A549 (cell line): Measurements from ENCODE around the gene BLCAP. TPM values are rescaled to one million over a fixed set of nuclear protein-coding genes. Genes with fewer than 3 reads are reported as not detected.

ENCODE experiments used
- ATAC-seq, 2 experiments: fragments of 200-7000 bp in 1 of 2; fragments of >200 bp in 1 of 2; cut with Nextera tagmentation in 1 of 2; cut with Tn5 transposase in 1 of 2; 3 replicates each; pipeline versions ENCODE4 v1.8.0 to v1.9.1; 2018 to 2020; ENCODE audit warnings: mild to moderate bottlenecking in 1 of 2, moderate library complexity in 1 of 2
- CTCF ChIA-PET: fragments of 300-600 bp; sonication (Branson Sonifier 250); formaldehyde crosslinking; extraction: SDS; loops from one replicate; lab custom pipeline; 2021; ENCODE audit warnings: antibody characterized with exemption, inconsistent platforms; lab: Yijun Ruan, JAX
- POLR2A ChIA-PET: fragments of 350-600 bp; formaldehyde crosslinking; extraction: SDS; loops from one replicate; lab custom pipeline; 2021; ENCODE audit warnings: antibody characterized with exemption, inconsistent platforms; lab: Yijun Ruan, JAX
- DNase-seq, 2 experiments: peaks; one replicate each; pipeline versions ENCODE4 v3.0.0 to v3.0.0-alpha.2; 2011 to 2016; ENCODE audit warnings: low read depth in 1 of 2, low spot score in 1 of 2
- FAIRE-seq: peaks from 2 replicates; lab custom pipeline; 2011; peaks lifted over from hg19 to GRCh38; lab: Jason Lieb, UNC
- H3K27ac ChIP-seq, 2 experiments: fragments of >200 bp; sonication (Bioruptor Twin); formaldehyde crosslinking; 3 replicates each; pipeline ENCODE4 v1.5.1; 2016 to 2017
- H3K4me1 ChIP-seq: fragments of >200 bp; sonication (Bioruptor Twin); formaldehyde crosslinking; 3 replicates; pipeline ENCODE4 v1.6.1; 2016
- H3K4me2 ChIP-seq: fragments of >200 bp; sonication (Bioruptor Twin); formaldehyde crosslinking; 3 replicates; pipeline ENCODE4 v1.6.1; 2016
- H3K4me3 ChIP-seq: fragments of >200 bp; sonication (Bioruptor Twin); formaldehyde crosslinking; 3 replicates; pipeline ENCODE4 v1.5.1; 2016
- H3K9me3 ChIP-seq: fragments of >200 bp; sonication (Bioruptor Twin); formaldehyde crosslinking; 3 replicates; pipeline ENCODE4 v1.6.1; 2016
- CBX2 ChIP-seq: fragments of 200-600 bp; sonication (generic); IDR thresholded peaks from 2 replicates; pipeline ENCODE4 v1.6.1; 2016; ENCODE audit warnings: low read depth, mild to moderate bottlenecking, borderline replicate concordance
- CEBPB ChIP-seq, 2 experiments: fragments of >200 bp in 1 of 2; sonication (Bioruptor Twin) in 1 of 2; formaldehyde crosslinking in 1 of 2; IDR thresholded peaks; 2 replicates each; pipeline ENCODE4 v1.6.1; 2012 to 2016
- CHD2 ChIP-seq: fragments of 150-350 bp; IDR thresholded peaks from 2 replicates; pipeline ENCODE4 v1.6.1; 2014; ENCODE audit warnings: low read length; ENCODE audit not compliant: partially characterized antibody
- EHF ChIP-seq: fragments of 250-450 bp; sonication (Bioruptor Pico); IDR thresholded peaks from 2 replicates; pipeline ENCODE4 v1.5.0; 2020; ENCODE audit warnings: mild to moderate bottlenecking
- EP300 ChIP-seq, 2 experiments: fragments of >200 bp; sonication (Bioruptor Twin); formaldehyde crosslinking; IDR thresholded peaks; 2 replicates in 1 of 2; 3 replicates in 1 of 2; pipeline ENCODE4 v1.6.1; 2016 to 2017
- FOSL2 ChIP-seq, 2 experiments: fragments of 450-650 bp in 1 of 2; fragments of >200 bp in 1 of 2; sonication (Bioruptor Twin) in 1 of 2; formaldehyde crosslinking; IDR thresholded peaks; 2 replicates each; pipeline versions ENCODE4 v1.5.0 to v1.6.1; 2016 to 2020; ENCODE audit warnings: mild to moderate bottlenecking in 1 of 2, moderate library complexity in 1 of 2
- FOXS1 ChIP-seq: fragments of 250-450 bp; sonication (Bioruptor Pico); IDR thresholded peaks from 2 replicates; pipeline ENCODE4 v1.5.0; 2020; ENCODE audit warnings: mild to moderate bottlenecking, moderate library complexity
- HEYL ChIP-seq: fragments of 250-450 bp; sonication (Bioruptor Pico); IDR thresholded peaks from 2 replicates; pipeline ENCODE4 v1.8.0; 2021; ENCODE audit warnings: mild to moderate bottlenecking, moderate library complexity
- JUNB ChIP-seq: fragments of >200 bp; sonication (Bioruptor Twin); formaldehyde crosslinking; IDR thresholded peaks from 2 replicates; pipeline ENCODE4 v1.6.1; 2016
- KDM5A ChIP-seq: fragments of 200-600 bp; sonication (generic); IDR thresholded peaks from 2 replicates; pipeline ENCODE4 v1.6.1; 2016; ENCODE audit warnings: antibody characterized with exemption, mild to moderate bottlenecking
- MAZ ChIP-seq: fragments of 150-350 bp; IDR thresholded peaks from 2 replicates; pipeline ENCODE4 v1.6.1; 2014; ENCODE audit warnings: antibody characterized with exemption, low read depth, low read length, borderline replicate concordance
- MYC ChIP-seq: IDR thresholded peaks from 2 replicates; pipeline ENCODE4 v1.6.1; 2012; ENCODE audit warnings: mild to moderate bottlenecking, inconsistent platforms, low read length, improper control_type of control experiment, borderline replicate concordance
- POLR2A ChIP-seq: IDR thresholded peaks from 2 replicates; pipeline ENCODE4 v1.6.1; 2012; ENCODE audit warnings: mild to moderate bottlenecking, low read length
- RARB ChIP-seq: fragments of 250-450 bp; sonication (Bioruptor Pico); IDR thresholded peaks from 2 replicates; pipeline ENCODE4 v1.8.0; 2021; ENCODE audit warnings: mild to moderate bottlenecking, moderate library complexity
- SREBF2 ChIP-seq: fragments of 450-650 bp; IDR thresholded peaks from 2 replicates; pipeline ENCODE4 v1.6.1; 2014; ENCODE audit warnings: mild to moderate bottlenecking, moderate library complexity
- ZNF302 ChIP-seq: fragments of 250-450 bp; sonication (Bioruptor Pico); IDR thresholded peaks from 2 replicates; pipeline ENCODE4 v1.9.0; 2021; ENCODE audit warnings: inconsistent platforms, mild to moderate bottlenecking, moderate library complexity
- WGBS: methylation state at CpG from one replicate; pipeline ENCODE4 v1.1.6; 2017; ENCODE audit errors: missing lambda C conversion rate; 5-methylcytosine and 5-hydroxymethylcytosine counted together
- polyA plus RNA-seq, 4 experiments: library from polyadenylated mRNA; depleted of rRNA in 3 of 4; stranded (reverse); fragments of >200 nt; fragmentation: RNase III in 1 of 4; extraction: RNeasy Plus Mini Kit Qiagen cat#74134 plus additional on column Dnase treatment in 1 of 4; gene quantifications; 2 replicates in 3 of 4; 3 replicates in 1 of 4; pipeline ENCODE4 v1.2.3, GENCODE V29; 2011 to 2017
- TF ChIP-seq, protein P1 (sequence below): fragments of >200 bp; sonication (Bioruptor Twin); formaldehyde crosslinking; IDR thresholded peaks from 2 replicates; pipeline ENCODE4 v1.6.1; 2016
- TF ChIP-seq, protein P2 (sequence below): fragments of 450-650 bp; IDR thresholded peaks from 2 replicates; pipeline ENCODE4 v1.6.1; 2014; ENCODE audit warnings: antibody characterized with exemption
- TF ChIP-seq, protein P3 (sequence below): fragments of 250-450 bp; sonication (Bioruptor Pico); IDR thresholded peaks from 2 replicates; pipeline ENCODE4 v1.5.0; 2021; ENCODE audit warnings: mild to moderate bottlenecking, moderate library complexity, borderline replicate concordance
- TF ChIP-seq, protein P4 (sequence below): fragments of >200 bp; sonication (Bioruptor Twin); formaldehyde crosslinking; IDR thresholded peaks from 3 replicates; pipeline ENCODE4 v1.5.1; 2016
- TF ChIP-seq, protein P5 (sequence below): IDR thresholded peaks from 2 replicates; pipeline ENCODE4 v1.6.1; 2012
- TF ChIP-seq, protein P6 (sequence below): IDR thresholded peaks from 2 replicates; pipeline ENCODE4 v1.6.1; 2012
- TF ChIP-seq, protein P7 (sequence below): fragments of 150-350 bp; IDR thresholded peaks from 2 replicates; pipeline ENCODE4 v1.6.1; 2014; ENCODE audit warnings: low read depth, mild to moderate bottlenecking, low read length

Gene BLCAP
- polyA plus RNA-seq, 2 of the 4 experiments (the other 2 are of a cell fraction), result 30.3 to 49.0 TPM

DNA sequence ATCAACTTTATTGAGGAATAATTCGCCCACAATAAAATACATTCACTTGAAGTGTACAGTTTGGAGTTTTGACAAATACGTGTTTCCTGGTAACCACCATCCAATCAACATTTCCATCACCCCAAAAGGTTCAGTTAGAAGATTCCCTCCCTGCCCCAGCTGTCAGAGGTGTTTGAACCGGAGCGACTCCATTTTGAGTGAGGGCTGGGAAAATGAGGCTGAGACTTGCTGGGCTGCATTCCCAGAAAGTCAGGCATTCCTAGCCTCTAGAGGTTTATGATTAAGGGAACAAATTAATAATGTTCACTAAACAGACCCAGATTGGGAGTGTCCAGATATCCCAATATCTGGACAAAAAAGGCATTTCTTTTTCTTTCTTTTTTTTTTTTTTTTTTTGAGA is 33.0 kb upstream of the BLCAP start:
- FAIRE-seq (no peak), DNase-seq (no peak), ATAC-seq (no peak)
- Histone ChIP-seq H3K4me3 (no peak overlapping the region), H3K27ac (no peak overlapping the region), H3K4me1 (peaks cover 5% of the 10 kb centered on the region; the same call in 1 of the 3 replicates), H3K9me3 (no peaks in the 10 kb centered on the region), H3K4me2 (no peak overlapping the region)
- no peak for TF ChIP-seq EP300 (IDR thresholded peaks at IDR 0.05)
- TF ChIP-seq CBX2, result no peak
- TF ChIP-seq CEBPB (IDR thresholded peaks at IDR 0.05), result no peak
- TF ChIP-seq, protein P1, sequence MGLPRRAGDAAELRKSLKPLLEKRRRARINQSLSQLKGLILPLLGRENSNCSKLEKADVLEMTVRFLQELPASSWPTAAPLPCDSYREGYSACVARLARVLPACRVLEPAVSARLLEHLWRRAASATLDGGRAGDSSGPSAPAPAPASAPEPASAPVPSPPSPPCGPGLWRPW, result no peak
- no peak for TF ChIP-seq POLR2A
- TF ChIP-seq, protein P2, sequence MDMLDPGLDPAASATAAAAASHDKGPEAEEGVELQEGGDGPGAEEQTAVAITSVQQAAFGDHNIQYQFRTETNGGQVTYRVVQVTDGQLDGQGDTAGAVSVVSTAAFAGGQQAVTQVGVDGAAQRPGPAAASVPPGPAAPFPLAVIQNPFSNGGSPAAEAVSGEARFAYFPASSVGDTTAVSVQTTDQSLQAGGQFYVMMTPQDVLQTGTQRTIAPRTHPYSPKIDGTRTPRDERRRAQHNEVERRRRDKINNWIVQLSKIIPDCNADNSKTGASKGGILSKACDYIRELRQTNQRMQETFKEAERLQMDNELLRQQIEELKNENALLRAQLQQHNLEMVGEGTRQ, result no peak
- no peak for TF ChIP-seq MYC
- TF ChIP-seq, protein P3, sequence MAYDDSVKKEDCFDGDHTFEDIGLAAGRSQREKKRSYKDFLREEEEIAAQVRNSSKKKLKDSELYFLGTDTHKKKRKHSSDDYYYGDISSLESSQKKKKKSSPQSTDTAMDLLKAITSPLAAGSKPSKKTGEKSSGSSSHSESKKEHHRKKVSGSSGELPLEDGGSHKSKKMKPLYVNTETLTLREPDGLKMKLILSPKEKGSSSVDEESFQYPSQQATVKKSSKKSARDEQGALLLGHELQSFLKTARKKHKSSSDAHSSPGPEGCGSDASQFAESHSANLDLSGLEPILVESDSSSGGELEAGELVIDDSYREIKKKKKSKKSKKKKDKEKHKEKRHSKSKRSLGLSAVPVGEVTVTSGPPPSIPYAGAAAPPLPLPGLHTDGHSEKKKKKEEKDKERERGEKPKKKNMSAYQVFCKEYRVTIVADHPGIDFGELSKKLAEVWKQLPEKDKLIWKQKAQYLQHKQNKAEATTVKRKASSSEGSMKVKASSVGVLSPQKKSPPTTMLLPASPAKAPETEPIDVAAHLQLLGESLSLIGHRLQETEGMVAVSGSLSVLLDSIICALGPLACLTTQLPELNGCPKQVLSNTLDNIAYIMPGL, result no peak
- no peak for TF ChIP-seq HEYL (CRISPR knock-in tag)
- TF ChIP-seq, protein P4, sequence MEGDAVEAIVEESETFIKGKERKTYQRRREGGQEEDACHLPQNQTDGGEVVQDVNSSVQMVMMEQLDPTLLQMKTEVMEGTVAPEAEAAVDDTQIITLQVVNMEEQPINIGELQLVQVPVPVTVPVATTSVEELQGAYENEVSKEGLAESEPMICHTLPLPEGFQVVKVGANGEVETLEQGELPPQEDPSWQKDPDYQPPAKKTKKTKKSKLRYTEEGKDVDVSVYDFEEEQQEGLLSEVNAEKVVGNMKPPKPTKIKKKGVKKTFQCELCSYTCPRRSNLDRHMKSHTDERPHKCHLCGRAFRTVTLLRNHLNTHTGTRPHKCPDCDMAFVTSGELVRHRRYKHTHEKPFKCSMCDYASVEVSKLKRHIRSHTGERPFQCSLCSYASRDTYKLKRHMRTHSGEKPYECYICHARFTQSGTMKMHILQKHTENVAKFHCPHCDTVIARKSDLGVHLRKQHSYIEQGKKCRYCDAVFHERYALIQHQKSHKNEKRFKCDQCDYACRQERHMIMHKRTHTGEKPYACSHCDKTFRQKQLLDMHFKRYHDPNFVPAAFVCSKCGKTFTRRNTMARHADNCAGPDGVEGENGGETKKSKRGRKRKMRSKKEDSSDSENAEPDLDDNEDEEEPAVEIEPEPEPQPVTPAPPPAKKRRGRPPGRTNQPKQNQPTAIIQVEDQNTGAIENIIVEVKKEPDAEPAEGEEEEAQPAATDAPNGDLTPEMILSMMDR, result no peak
- TF ChIP-seq RARB (CRISPR knock-in tag), result no peak
- TF ChIP-seq MAZ, result no peak
- TF ChIP-seq, protein P5, sequence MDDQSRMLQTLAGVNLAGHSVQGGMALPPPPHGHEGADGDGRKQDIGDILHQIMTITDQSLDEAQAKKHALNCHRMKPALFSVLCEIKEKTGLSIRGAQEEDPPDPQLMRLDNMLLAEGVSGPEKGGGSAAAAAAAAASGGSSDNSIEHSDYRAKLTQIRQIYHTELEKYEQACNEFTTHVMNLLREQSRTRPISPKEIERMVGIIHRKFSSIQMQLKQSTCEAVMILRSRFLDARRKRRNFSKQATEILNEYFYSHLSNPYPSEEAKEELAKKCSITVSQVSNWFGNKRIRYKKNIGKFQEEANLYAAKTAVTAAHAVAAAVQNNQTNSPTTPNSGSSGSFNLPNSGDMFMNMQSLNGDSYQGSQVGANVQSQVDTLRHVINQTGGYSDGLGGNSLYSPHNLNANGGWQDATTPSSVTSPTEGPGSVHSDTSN, result no peak
- TF ChIP-seq, protein P6, sequence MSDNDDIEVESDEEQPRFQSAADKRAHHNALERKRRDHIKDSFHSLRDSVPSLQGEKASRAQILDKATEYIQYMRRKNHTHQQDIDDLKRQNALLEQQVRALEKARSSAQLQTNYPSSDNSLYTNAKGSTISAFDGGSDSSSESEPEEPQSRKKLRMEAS, result no peak
- no peak for TF ChIP-seq CHD2
- TF ChIP-seq FOXS1 (CRISPR knock-in tag), result no peak
- ChIA-PET POLR2A (no interaction called here), CTCF (no interaction called here)
- WGBS, result 50% methylated on average over 4 of the region's 4 CpGs

DNA sequence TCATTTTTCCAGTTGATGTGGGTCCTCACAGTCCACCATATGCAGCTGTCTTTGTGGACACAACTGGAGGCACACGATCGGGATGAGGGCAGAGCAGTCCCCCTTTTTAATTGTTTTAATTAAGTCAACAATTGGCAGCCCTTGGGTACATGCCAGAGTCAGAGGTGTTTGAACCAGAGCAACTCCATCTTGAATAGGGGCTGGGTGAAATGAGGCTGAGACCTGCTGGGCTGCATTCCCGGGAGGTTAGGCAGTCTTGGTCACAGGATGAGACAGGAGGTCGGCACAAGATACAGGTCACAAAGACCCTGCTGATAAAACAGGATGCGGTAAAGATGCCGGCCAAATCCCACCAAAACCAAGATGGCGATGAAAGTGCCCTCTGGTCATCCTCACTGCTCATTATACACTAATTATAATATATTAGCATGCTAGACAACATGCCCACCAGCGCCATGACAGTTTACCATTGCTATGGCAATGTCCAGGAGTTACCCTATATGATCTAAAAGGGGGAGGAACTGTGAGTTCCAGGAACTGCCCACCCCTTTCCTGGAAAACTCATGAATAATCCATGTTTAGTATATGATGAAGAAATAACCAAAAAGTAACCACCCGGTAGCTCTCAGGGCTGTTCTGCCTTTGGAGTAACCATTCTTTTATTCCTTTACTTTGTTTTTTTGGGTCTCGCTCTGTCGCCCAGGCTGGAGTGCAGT is 31.8 kb upstream of the BLCAP start:
- no peak overlapping the region for H3K4me2 ChIP-seq
- DNase-seq (no peak), ATAC-seq (no peak), FAIRE-seq (no peak)
- TF ChIP-seq FOXS1 (CRISPR knock-in tag), result no peak
- TF ChIP-seq, protein P2, result no peak
- no peak for TF ChIP-seq ZNF302 (CRISPR knock-in tag)
- TF ChIP-seq, protein P1, result no peak
- no peak for TF ChIP-seq EHF (CRISPR knock-in tag)
- TF ChIP-seq JUNB, result no peak
- TF ChIP-seq KDM5A, result no peak
- TF ChIP-seq SREBF2, result no peak
- TF ChIP-seq FOSL2 (IDR thresholded peaks at IDR 0.05), result no peak
- TF ChIP-seq FOSL2 (CRISPR knock-in tag; IDR thresholded peaks at IDR 0.05), result no peak
- TF ChIP-seq, protein P7, sequence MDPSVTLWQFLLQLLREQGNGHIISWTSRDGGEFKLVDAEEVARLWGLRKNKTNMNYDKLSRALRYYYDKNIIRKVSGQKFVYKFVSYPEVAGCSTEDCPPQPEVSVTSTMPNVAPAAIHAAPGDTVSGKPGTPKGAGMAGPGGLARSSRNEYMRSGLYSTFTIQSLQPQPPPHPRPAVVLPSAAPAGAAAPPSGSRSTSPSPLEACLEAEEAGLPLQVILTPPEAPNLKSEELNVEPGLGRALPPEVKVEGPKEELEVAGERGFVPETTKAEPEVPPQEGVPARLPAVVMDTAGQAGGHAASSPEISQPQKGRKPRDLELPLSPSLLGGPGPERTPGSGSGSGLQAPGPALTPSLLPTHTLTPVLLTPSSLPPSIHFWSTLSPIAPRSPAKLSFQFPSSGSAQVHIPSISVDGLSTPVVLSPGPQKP, result no peak
- no peak for TF ChIP-seq MAZ
- ChIA-PET CTCF (interaction anchor here (1.3 kb wide), 1 partner anchor 289 kb away, joined by 4 read pairs; no protein-coding TSS in a partner anchor), POLR2A (no interaction called here)
- WGBS, result 68% methylated on average over 11 of the region's 11 CpGs
- no peak overlapping the region for H3K27ac ChIP-seq
- no peaks in the 10 kb centered on the region for H3K9me3 ChIP-seq
- no peak overlapping the region for H3K4me3 ChIP-seq
- peaks cover 5% of the 10 kb centered on the region; the same call in 1 of the 3 replicates for H3K4me1 ChIP-seq
